ENCODE measurements around the gene MRPS31. TPM values are rescaled to one million over a fixed set of nuclear protein-coding genes. Genes with fewer than 3 reads are reported as not detected.

MRPS31 gene
- polyA plus RNA-seq, 1 experiment = 22.8 TPM

DNA sequence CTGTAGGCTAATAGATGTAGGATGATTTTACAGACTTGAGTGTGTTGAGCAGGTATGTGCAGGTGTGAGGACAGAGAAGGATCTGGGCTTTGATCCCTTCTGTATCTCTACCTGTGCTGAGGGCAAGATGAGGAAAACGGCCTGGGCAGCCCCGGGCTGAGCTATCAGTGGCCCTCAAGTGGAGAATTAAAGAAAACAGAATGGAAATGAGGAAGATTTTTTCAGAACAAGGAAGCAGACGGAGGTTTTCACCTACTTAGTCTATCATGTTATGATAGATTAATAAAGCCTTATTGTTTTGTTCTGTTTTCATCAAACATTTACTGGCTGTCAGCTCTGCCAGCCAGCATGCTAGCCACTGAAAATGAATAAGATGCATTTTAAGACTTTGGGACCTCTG is 82.2 kb downstream of the MRPS31 start:
- TF ChIP-seq, protein P1, sequence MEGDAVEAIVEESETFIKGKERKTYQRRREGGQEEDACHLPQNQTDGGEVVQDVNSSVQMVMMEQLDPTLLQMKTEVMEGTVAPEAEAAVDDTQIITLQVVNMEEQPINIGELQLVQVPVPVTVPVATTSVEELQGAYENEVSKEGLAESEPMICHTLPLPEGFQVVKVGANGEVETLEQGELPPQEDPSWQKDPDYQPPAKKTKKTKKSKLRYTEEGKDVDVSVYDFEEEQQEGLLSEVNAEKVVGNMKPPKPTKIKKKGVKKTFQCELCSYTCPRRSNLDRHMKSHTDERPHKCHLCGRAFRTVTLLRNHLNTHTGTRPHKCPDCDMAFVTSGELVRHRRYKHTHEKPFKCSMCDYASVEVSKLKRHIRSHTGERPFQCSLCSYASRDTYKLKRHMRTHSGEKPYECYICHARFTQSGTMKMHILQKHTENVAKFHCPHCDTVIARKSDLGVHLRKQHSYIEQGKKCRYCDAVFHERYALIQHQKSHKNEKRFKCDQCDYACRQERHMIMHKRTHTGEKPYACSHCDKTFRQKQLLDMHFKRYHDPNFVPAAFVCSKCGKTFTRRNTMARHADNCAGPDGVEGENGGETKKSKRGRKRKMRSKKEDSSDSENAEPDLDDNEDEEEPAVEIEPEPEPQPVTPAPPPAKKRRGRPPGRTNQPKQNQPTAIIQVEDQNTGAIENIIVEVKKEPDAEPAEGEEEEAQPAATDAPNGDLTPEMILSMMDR (IDR thresholded peaks at IDR 0.05; ENCODE audit: low read depth, low read length) = no peak
- Histone ChIP-seq H3K27me3 (ENCODE audit: control insufficient read depth, insufficient read depth, low read length) (no peaks in the 10 kb centered on the region), H3K9me3 (ENCODE audit: control insufficient read depth, insufficient read depth, low read length) (no peaks in the 10 kb centered on the region), H3K27ac (ENCODE audit: low read depth, low read length) (no peak overlapping the region), H3K4me3 (ENCODE audit: low read depth, low read length) (no peak overlapping the region)
- POLR2A ChIA-PET = interaction anchor here (0.7 kb wide), 1 partner anchor 14 kb away, joined by 7 read pairs; no protein-coding TSS in a partner anchor
- CTCF ChIA-PET = interaction anchor here (0.8 kb wide), 1 partner anchor 623 kb away, joined by 4 read pairs; no protein-coding TSS in a partner anchor
- no peak for DNase-seq (ENCODE audit: low read depth, low spot score)

GRCh38 chr13:40682449-40683240 is 88.3 kb downstream of the MRPS31 start:
- ChIA-PET CTCF (interaction anchor here (0.5 to 9.1 kb wide), 15 partner anchors 10 to 1066 kb away, joined by 3 to 138 read pairs (median 6); no protein-coding TSS in a partner anchor), POLR2A (interaction anchor here (1.0 kb wide), 1 partner anchor 614 kb away, joined by 3 read pairs; no protein-coding TSS in a partner anchor)
- Histone ChIP-seq H3K27me3 (ENCODE audit: control insufficient read depth, insufficient read depth, low read length) (no peaks in the 10 kb centered on the region), H3K27ac (ENCODE audit: low read depth, low read length) (no peak overlapping the region), H3K9me3 (ENCODE audit: control insufficient read depth, insufficient read depth, low read length) (no peaks in the 10 kb centered on the region), H3K4me3 (ENCODE audit: low read depth, low read length) (no peak overlapping the region)
- DNase-seq (ENCODE audit: low read depth, low spot score) = no peak
- TF ChIP-seq, protein P1 (IDR thresholded peaks at IDR 0.05; ENCODE audit: low read depth, low read length) = peak; percentile 53

GRCh38 chr13:40681341-40682146 is 89.4 kb downstream of the MRPS31 start:
- ChIA-PET CTCF (interaction anchor here (0.9 to 9.1 kb wide), 12 partner anchors 9 to 1065 kb away, joined by 3 to 138 read pairs (median 7); no protein-coding TSS in a partner anchor), POLR2A (no interaction called here)
- H3K9me3 ChIP-seq (ENCODE audit: control insufficient read depth, insufficient read depth, low read length) = no peaks in the 10 kb centered on the region
- no peaks in the 10 kb centered on the region for H3K27me3 ChIP-seq (ENCODE audit: control insufficient read depth, insufficient read depth, low read length)
- H3K27ac ChIP-seq (ENCODE audit: low read depth, low read length) = no peak overlapping the region
- TF ChIP-seq, protein P1 (IDR thresholded peaks at IDR 0.05; ENCODE audit: low read depth, low read length) = no peak
- no peak for DNase-seq (ENCODE audit: low read depth, low spot score)
- no peak overlapping the region for H3K4me3 ChIP-seq (ENCODE audit: low read depth, low read length)

- H3K27ac ChIP-seq (ENCODE audit: low read depth, low read length) = no peak overlapping the region
- POLR2A ChIA-PET = no interaction called here
- no peak for DNase-seq (ENCODE audit: low read depth, low spot score)
- no peaks in the 10 kb centered on the region for H3K9me3 ChIP-seq (ENCODE audit: control insufficient read depth, insufficient read depth, low read length)
- CTCF ChIA-PET = interaction anchor here (0.9 to 9.1 kb wide), 4 partner anchors 23 to 996 kb away, joined by 5 to 138 read pairs (median 24); no protein-coding TSS in a partner anchor
- no peaks in the 10 kb centered on the region for H3K27me3 ChIP-seq (ENCODE audit: control insufficient read depth, insufficient read depth, low read length)
- TF ChIP-seq, protein P1 (IDR thresholded peaks at IDR 0.05; ENCODE audit: low read depth, low read length) = no peak
- no peak overlapping the region for H3K4me3 ChIP-seq (ENCODE audit: low read depth, low read length)
Measured at GRCh38 chr13:40680659-40681323, 90.2 kb downstream of the MRPS31 start.

All from AG04450 (cell line).